Progenitor cell of endocrine pancreas (in vitro differentiated cells): ENCODE data around the gene MRI1. TPM values are rescaled to one million over a fixed set of nuclear protein-coding genes. Genes with fewer than 3 reads are reported as not detected.

Experiments used
- DNase-seq: peaks from one replicate; pipeline ENCODE4 v3.0.0; 2021; ENCODE audit warnings: low spot score; ENCODE audit not compliant: unreplicated experiment
- H3K27ac Mint-ChIP-seq: 2 replicates; pipeline ENCODE4 v1.8.0; 2021; ENCODE audit warnings: mild to moderate bottlenecking, moderate library complexity, mixed read lengths
- H3K27me3 Mint-ChIP-seq: 2 replicates; pipeline ENCODE4 v1.8.0; 2021; ENCODE audit warnings: mixed read lengths
- H3K36me3 Mint-ChIP-seq: 2 replicates; pipeline ENCODE4 v1.8.0; 2022; ENCODE audit warnings: mixed read lengths; ENCODE audit not compliant: insufficient read depth
- H3K4me1 Mint-ChIP-seq: 2 replicates; pipeline ENCODE4 v1.8.0; 2021; ENCODE audit warnings: low read depth, mixed read lengths
- H3K4me3 Mint-ChIP-seq: 2 replicates; pipeline ENCODE4 v1.8.0; 2021; ENCODE audit warnings: low read depth, mild to moderate bottlenecking, moderate library complexity, mixed read lengths
- H3K9me3 Mint-ChIP-seq: 2 replicates; pipeline ENCODE4 v1.8.0; 2021; ENCODE audit warnings: low read depth, mixed read lengths
- total RNA-seq: library from RNA; stranded (reverse); gene quantifications from 2 replicates; pipeline ENCODE4 v1.2.1, GENCODE V29; 2021
- TF ChIP-seq, protein P1 (sequence below): fragments of 200-600 bp; sonication (generic); IDR thresholded peaks from one replicate; pipeline ENCODE4 v1.5.0; 2021; ENCODE audit warnings: antibody characterized with exemption, mild to moderate bottlenecking; ENCODE audit not compliant: unreplicated experiment

The MRI1 gene
- total RNA-seq, 1 donor from 2014 or later: 23.0 TPM

DNA sequence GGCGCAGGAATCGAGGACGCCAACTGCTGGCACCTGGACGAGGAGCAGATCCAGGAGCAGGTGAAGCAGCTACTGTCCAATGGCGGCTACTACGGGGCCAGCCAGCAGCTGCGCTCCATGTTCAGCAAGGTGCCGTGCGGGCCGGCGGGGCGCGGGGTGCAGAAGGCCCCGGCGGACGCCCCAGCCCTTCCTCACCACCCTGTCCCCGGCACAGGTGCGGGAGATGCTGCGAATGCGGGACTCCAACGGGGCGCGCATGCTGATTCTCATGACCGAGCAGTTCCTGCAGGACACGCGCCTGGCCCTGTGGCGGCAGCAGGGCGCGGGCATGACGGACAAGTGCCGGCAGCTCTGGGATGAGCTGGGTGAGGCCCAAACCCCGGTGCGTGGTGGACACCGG, 44.5 kb downstream of the MRI1 start:
- Mint-ChIP-seq H3K4me3 (no peak overlapping the region), H3K27ac (no peak overlapping the region), H3K4me1 (no peaks in the 10 kb centered on the region), H3K9me3 (no peaks in the 10 kb centered on the region), H3K36me3 (peaks cover 19% of the 10 kb centered on the region), H3K27me3 (no peaks in the 10 kb centered on the region)
- TF ChIP-seq, protein P1, sequence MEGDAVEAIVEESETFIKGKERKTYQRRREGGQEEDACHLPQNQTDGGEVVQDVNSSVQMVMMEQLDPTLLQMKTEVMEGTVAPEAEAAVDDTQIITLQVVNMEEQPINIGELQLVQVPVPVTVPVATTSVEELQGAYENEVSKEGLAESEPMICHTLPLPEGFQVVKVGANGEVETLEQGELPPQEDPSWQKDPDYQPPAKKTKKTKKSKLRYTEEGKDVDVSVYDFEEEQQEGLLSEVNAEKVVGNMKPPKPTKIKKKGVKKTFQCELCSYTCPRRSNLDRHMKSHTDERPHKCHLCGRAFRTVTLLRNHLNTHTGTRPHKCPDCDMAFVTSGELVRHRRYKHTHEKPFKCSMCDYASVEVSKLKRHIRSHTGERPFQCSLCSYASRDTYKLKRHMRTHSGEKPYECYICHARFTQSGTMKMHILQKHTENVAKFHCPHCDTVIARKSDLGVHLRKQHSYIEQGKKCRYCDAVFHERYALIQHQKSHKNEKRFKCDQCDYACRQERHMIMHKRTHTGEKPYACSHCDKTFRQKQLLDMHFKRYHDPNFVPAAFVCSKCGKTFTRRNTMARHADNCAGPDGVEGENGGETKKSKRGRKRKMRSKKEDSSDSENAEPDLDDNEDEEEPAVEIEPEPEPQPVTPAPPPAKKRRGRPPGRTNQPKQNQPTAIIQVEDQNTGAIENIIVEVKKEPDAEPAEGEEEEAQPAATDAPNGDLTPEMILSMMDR: no peak
- DNase-seq: no peak

DNA sequence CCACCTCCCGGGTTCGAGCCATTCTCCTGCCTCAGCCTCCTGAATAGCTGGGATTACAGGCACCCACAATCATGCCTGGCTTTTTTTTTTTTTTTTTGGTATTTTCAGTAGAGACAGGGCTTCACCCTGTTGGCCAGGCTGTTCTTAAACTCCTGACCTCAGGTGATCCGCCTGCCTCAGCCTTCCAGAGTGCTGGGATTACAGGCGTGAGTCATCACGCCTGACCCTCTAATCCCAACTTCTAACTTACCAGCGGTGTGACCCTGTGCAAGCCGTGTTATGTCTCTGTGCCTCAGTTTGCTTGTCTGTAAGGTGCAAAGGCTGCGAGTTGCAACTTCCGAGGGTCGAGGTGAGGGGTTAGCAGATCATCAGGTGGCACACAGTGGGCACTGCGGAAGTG, 48.2 kb downstream of the MRI1 start:
- Mint-ChIP-seq H3K4me1 (no peaks in the 10 kb centered on the region), H3K9me3 (no peaks in the 10 kb centered on the region), H3K27ac (no peak overlapping the region), H3K4me3 (no peak overlapping the region), H3K36me3 (peaks cover 16% of the 10 kb centered on the region), H3K27me3 (no peaks in the 10 kb centered on the region)
- TF ChIP-seq, protein P1: no peak
- no peak for DNase-seq

DNA sequence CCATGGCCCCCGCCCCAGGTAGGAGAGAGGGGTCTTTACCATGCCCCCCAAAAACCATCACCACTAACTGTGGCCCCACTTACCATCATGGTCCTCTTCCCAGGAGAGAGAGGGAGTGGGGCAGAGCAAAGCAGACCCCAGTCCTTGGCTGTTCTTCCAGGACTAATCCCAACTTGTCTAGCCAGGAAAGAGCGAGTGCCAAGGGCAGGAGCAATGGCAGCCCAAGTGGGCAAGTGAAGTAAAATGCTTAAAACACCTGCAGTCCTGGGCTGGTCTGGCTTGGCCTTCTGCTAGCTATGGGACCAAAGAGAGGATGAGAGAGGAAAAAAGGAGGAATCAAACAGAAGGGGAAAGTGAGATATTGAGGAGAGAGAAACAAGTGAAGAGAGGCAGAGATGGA, 48.8 kb downstream of the MRI1 start:
- no peak for DNase-seq
- TF ChIP-seq, protein P1: no peak
- no peak overlapping the region for H3K4me3 Mint-ChIP-seq
- H3K4me1 Mint-ChIP-seq: no peaks in the 10 kb centered on the region
- no peaks in the 10 kb centered on the region for H3K27me3 Mint-ChIP-seq
- H3K36me3 Mint-ChIP-seq: peaks cover 16% of the 10 kb centered on the region
- no peak overlapping the region for H3K27ac Mint-ChIP-seq
- H3K9me3 Mint-ChIP-seq: no peaks in the 10 kb centered on the region

DNA sequence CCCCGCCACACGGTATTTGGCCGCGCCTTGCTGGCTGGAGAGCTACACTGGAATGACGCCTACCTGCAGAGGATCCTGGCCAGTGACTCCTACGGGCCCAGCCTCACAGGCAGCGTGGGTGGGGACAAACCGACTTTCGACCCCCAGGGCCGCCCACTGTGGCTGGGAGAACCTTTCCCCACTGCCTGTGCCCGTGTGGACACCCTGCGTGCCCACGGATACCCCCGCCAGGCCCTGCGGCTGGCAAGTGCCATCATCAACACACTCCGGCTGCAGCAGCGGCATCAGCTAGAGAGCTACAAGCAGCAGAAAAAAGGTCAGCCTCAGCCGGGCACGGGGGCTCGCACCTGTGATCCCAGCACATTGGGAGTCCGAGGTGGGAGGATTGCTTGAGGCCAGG, 50.2 kb downstream of the MRI1 start:
- Mint-ChIP-seq H3K9me3 (no peaks in the 10 kb centered on the region), H3K27me3 (no peaks in the 10 kb centered on the region), H3K36me3 (peaks cover 18% of the 10 kb centered on the region), H3K27ac (no peak overlapping the region), H3K4me3 (no peak overlapping the region), H3K4me1 (no peaks in the 10 kb centered on the region)
- no peak for DNase-seq
- TF ChIP-seq, protein P1: no peak

DNA sequence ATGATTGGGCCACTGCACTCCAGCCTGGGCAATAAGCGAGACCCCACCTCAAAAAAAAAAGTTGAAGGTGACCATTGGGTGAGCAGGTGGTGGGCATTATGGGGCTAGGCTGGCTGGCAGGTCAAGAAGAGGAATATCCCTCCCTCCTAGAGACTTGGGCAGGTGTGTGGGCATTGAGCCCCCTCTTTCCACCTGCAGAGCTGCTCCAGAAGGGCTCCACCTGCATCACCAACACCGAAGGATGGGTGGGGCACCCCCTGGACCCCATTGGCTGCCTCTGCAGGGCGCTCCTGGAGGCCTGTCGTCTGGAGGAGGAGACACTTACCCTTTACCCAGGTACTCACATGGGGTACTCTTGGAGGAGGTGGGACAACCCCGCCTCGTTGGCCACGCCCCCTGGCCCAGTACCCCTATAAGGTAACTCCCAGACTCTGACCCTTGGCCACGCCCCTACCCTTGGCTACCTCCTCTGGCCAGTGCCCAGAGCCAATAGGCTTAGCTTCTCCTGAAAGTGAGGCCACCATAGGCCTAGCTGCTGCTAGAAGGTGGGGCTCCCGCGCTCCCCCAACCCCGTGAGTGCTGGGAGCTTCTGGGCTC, 52.8 kb downstream of the MRI1 start:
- Mint-ChIP-seq H3K27ac (no peak overlapping the region), H3K36me3 (peaks cover 20% of the 10 kb centered on the region), H3K27me3 (no peaks in the 10 kb centered on the region), H3K4me3 (no peak overlapping the region), H3K4me1 (no peaks in the 10 kb centered on the region), H3K9me3 (no peaks in the 10 kb centered on the region)
- TF ChIP-seq, protein P1: no peak
- no peak for DNase-seq
